GM06990 (cell line): Measurements from ENCODE around the gene KCNIP4.

Source experiments
- DNase-seq: peaks from one replicate; pipeline ENCODE4 v3.0.0-alpha.2; 2011; ENCODE audit not compliant: insufficient read length; ENCODE audit errors: extremely low read depth
- H3K27me3 ChIP-seq: replicated peaks from 2 replicates; pipeline ENCODE4 v1.6.0; 2011; ENCODE audit warnings: low read length; ENCODE audit not compliant: control insufficient read depth, insufficient read depth
- H3K36me3 ChIP-seq: 2 replicates; pipeline ENCODE4 v1.5.1; 2011; ENCODE audit warnings: low read length; ENCODE audit not compliant: control insufficient read depth, insufficient read depth
- H3K4me3 ChIP-seq: replicated peaks from 2 replicates; pipeline ENCODE4 v1.5.1; 2011; ENCODE audit warnings: low read depth, mild to moderate bottlenecking, control low read depth, low read length
- TF ChIP-seq, protein P1 (sequence below): IDR thresholded peaks from 2 replicates; pipeline ENCODE4 v1.5.1; 2011; ENCODE audit warnings: low read length, control low read depth, mild to moderate bottlenecking, inconsistent platforms; ENCODE audit not compliant: insufficient read depth, poor library complexity, severe bottlenecking

KCNIP4 gene

DNA sequence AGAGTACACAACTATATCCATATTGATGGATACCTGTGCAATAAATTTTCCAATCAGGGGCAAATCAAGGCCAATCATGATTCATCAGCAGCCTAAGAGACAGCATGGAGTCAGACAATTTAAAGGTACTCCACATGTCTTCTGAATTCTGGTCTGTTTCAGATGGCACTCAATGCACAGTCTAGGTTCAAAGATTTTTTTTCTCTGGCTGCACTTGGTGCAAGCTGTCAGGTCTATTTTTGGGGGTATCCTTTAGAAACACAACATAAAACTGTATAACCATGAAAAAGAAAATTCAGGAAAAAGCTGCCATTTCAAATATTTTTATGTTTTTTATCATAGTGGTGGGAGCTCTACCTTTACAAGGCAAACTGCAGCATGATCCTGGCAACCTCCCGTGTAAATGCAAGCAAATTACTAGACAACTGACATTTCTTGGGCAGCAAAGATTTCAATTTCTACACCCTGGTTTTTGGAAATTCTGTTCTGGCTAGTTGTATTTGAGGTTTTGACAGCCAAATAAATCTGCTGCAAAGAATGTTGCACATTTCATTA lies 310.3 kb downstream of the KCNIP4 start:
- Histone ChIP-seq H3K36me3 (no peaks in the 10 kb centered on the region), H3K4me3 (no peak overlapping the region), H3K27me3 (no peaks in the 10 kb centered on the region)
- DNase-seq = no peak
- TF ChIP-seq, protein P1, sequence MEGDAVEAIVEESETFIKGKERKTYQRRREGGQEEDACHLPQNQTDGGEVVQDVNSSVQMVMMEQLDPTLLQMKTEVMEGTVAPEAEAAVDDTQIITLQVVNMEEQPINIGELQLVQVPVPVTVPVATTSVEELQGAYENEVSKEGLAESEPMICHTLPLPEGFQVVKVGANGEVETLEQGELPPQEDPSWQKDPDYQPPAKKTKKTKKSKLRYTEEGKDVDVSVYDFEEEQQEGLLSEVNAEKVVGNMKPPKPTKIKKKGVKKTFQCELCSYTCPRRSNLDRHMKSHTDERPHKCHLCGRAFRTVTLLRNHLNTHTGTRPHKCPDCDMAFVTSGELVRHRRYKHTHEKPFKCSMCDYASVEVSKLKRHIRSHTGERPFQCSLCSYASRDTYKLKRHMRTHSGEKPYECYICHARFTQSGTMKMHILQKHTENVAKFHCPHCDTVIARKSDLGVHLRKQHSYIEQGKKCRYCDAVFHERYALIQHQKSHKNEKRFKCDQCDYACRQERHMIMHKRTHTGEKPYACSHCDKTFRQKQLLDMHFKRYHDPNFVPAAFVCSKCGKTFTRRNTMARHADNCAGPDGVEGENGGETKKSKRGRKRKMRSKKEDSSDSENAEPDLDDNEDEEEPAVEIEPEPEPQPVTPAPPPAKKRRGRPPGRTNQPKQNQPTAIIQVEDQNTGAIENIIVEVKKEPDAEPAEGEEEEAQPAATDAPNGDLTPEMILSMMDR = no peak

DNA sequence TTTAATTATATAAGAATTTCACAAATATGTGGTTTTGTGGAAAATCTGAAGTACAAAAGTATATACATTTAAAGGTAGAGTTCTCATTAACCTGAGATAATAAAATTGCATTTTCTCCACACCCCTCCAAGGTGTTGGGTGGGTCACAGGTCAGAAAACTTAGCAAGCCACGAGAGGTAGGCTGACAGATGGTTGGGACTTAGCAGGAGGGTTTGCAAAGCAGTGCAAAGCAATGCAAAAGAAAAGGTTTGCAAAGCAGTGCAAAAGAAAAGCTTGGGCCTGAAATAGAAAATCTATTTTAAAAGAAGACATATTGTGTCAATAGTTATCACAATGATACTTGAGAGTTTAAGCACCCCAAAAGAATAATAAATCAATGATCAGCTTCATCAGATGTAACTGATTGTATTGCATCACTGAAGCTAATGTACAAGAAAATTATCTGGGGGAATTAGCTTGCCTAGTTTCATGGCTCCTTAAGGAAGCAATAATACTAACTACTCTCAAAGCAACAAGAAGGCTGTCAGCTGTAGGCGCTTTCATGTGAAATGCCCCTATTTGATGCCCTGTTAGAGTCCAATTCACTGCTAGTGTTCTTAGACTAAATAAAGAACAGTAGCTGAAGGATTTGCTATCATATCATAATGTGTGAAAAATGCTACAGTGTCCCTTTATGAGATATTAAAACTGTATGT lies 319.5 kb downstream of the KCNIP4 start:
- Histone ChIP-seq H3K27me3 (no peaks in the 10 kb centered on the region), H3K4me3 (no peak overlapping the region), H3K36me3 (no peaks in the 10 kb centered on the region)
- DNase-seq = no peak
- TF ChIP-seq, protein P1 = no peak

- H3K4me3 ChIP-seq = no peak overlapping the region
- H3K36me3 ChIP-seq = no peaks in the 10 kb centered on the region
- no peak for DNase-seq
- H3K27me3 ChIP-seq = no peaks in the 10 kb centered on the region
- TF ChIP-seq, protein P1 = no peak
Observed at GRCh38 chr4:21628116-21628670, 320.4 kb downstream of the KCNIP4 start.

GRCh38 chr4:21625447-21625846 lies 323.1 kb downstream of the KCNIP4 start:
- TF ChIP-seq, protein P1 = no peak
- DNase-seq = no peak

DNA sequence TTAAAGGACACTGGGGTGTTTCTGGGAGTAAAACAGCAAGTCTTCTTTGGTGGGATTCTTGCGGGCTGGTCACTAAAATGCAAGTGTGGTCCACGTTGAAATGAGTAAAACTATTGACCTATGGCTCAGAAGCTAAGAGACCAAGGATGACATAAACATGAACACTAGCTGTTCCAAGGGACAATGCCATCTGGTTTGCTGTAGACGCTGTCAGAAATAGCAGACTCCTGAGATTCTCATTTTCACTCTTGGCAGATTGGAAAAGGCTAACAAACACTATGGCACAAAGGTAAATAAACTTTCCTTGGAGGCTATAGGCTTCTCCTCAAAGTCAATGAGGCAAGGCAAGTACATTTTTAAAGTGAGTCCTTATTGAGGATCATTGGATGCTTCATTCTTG lies 343.6 kb downstream of the KCNIP4 start:
- no peaks in the 10 kb centered on the region for H3K27me3 ChIP-seq
- TF ChIP-seq, protein P1 = no peak
- H3K4me3 ChIP-seq = no peak overlapping the region
- DNase-seq = no peak
- H3K36me3 ChIP-seq = no peaks in the 10 kb centered on the region

More at GRCh38 chr4:21625447-21625846, 323.1 kb downstream of the KCNIP4 start:
- no peaks in the 10 kb centered on the region for H3K27me3 ChIP-seq
- no peak overlapping the region for H3K4me3 ChIP-seq
- H3K36me3 ChIP-seq = no peaks in the 10 kb centered on the region
